HepG2 (cell line): ENCODE results near the gene MAP3K9. TPM values are rescaled to one million over a fixed set of nuclear protein-coding genes. Genes with fewer than 3 reads are reported as not detected.

ENCODE experiments used
- ATAC-seq: fragments of 200-7000 bp; cut with Tn5 transposase; 3 replicates; pipeline ENCODE4 v1.9.1; 2020; ENCODE audit warnings: mild to moderate bottlenecking, moderate library complexity
- BruUV-seq: library from RNA; stranded (reverse); fragments of 400-500 nt; replicated peaks from 2 replicates; lab custom pipeline; 2021; lab: Mats Ljungman, UMichigan
- CTCF ChIA-PET: fragments of 300-600 bp; formaldehyde crosslinking; extraction: SDS; loops from one replicate; lab custom pipeline; 2021; ENCODE audit warnings: low total read pairs, inconsistent platforms, low intra/inter-chr PET ratio; lab: Yijun Ruan, JAX
- POLR2A ChIA-PET: fragments of 350-600 bp; sonication (Branson Sonifier 250); formaldehyde crosslinking; loops from one replicate; lab custom pipeline; 2020; ENCODE audit warnings: antibody characterized with exemption, inconsistent platforms; lab: Yijun Ruan, JAX
- DNase-seq: peaks from one replicate; pipeline ENCODE4 v3.0.0-alpha.2; 2015; ENCODE audit warnings: low spot score
- FAIRE-seq: peaks from 3 replicates; lab custom pipeline; 2011; peaks lifted over from hg19 to GRCh38; lab: Jason Lieb, UNC
- H2AFZ ChIP-seq: one replicate; pipeline ENCODE4 v1.6.1; 2011; ENCODE audit warnings: low read length, inconsistent platforms
- H3K27ac ChIP-seq: fragments of 300-600 bp; 3 replicates; pipeline ENCODE4 v1.8.0; 2011; ENCODE audit warnings: mixed run types, mild to moderate bottlenecking, mixed read lengths, low read length, inconsistent platforms; ENCODE audit not compliant: insufficient read depth; ENCODE audit errors: extremely low read length
- H3K27me3 ChIP-seq, 2 experiments: fragments of 200-600 bp in 1 of 2; 2 replicates in 1 of 2; 3 replicates in 1 of 2; pipeline versions ENCODE4 v1.6.0 to v1.8.0; 2011; ENCODE audit warnings: low read length in 2 of 2, mild to moderate bottlenecking in 2 of 2, moderate library complexity in 2 of 2, inconsistent platforms in 1 of 2; ENCODE audit not compliant: insufficient read depth in 2 of 2, control insufficient read depth in 1 of 2
- H3K36me3 ChIP-seq, 2 experiments: fragments of 200-600 bp in 1 of 2; replicated peaks in 1 of 2; 2 replicates in 1 of 2; 3 replicates in 1 of 2; pipeline versions ENCODE4 v1.5.1 to v1.8.0; 2011; ENCODE audit warnings: low read length in 2 of 2, inconsistent platforms in 1 of 2; ENCODE audit not compliant: insufficient read depth in 2 of 2, control insufficient read depth in 1 of 2
- H3K4me1 ChIP-seq: 2 replicates; pipeline ENCODE4 v1.5.1; 2012; ENCODE audit warnings: low read length, inconsistent platforms; ENCODE audit not compliant: insufficient read depth
- H3K4me2 ChIP-seq: 2 replicates; pipeline ENCODE4 v1.6.0; 2011; ENCODE audit warnings: low read depth, low read length, inconsistent platforms
- H3K4me3 ChIP-seq, 3 experiments: fragments of 200-600 bp in 1 of 3; sonication (generic), shearing (Covaris generic) in 1 of 3; replicated peaks in 1 of 3; 2 replicates each; pipeline ENCODE4 v1.5.1; 2011 to 2016; ENCODE audit warnings: low read length in 3 of 3, inconsistent platforms in 2 of 3, low read depth in 2 of 3, mild to moderate bottlenecking in 2 of 3, control low read depth in 1 of 3, mixed read lengths in 1 of 3; ENCODE audit not compliant: insufficient read depth in 1 of 3
- H3K79me2 ChIP-seq: one replicate; pipeline ENCODE4 v1.6.1; 2011; ENCODE audit warnings: low read length, inconsistent platforms; ENCODE audit not compliant: insufficient read depth
- H3K9ac ChIP-seq: 2 replicates; pipeline ENCODE4 v1.6.0; 2011; ENCODE audit warnings: mild to moderate bottlenecking, low read depth, low read length, inconsistent platforms; ENCODE audit not compliant: insufficient read depth
- H3K9me3 ChIP-seq: 2 replicates; pipeline ENCODE4 v1.5.1; 2012; ENCODE audit warnings: mild to moderate bottlenecking, low read length
- H4K20me1 ChIP-seq: 2 replicates; pipeline ENCODE4 v1.6.0; 2011; ENCODE audit warnings: inconsistent platforms, mild to moderate bottlenecking, low read length, moderate library complexity; ENCODE audit not compliant: insufficient read depth
- CCDC6 ChIP-seq: sonication (generic); formaldehyde crosslinking; IDR thresholded peaks from 2 replicates; pipeline ENCODE4 v1.8.1; 2022; ENCODE audit warnings: mild to moderate bottlenecking, missing genetic modification reagents, moderate library complexity
- FOXJ3 ChIP-seq: sonication (generic); formaldehyde crosslinking; IDR thresholded peaks from 2 replicates; pipeline ENCODE4 v1.4.0; 2020; ENCODE audit warnings: missing genetic modification reagents, mild to moderate bottlenecking, borderline replicate concordance
- FOXM1 ChIP-seq: sonication (generic); formaldehyde crosslinking; IDR thresholded peaks from 2 replicates; pipeline ENCODE4 v1.5.0; 2020; ENCODE audit warnings: missing genetic modification reagents
- IRX3 ChIP-seq: sonication (generic); formaldehyde crosslinking; IDR thresholded peaks from 2 replicates; pipeline ENCODE4 v1.8.1; 2023; ENCODE audit warnings: mild to moderate bottlenecking, low read depth, missing genetic modification reagents, borderline replicate concordance
- JUNB ChIP-seq: sonication (generic); formaldehyde crosslinking; IDR thresholded peaks from 2 replicates; pipeline ENCODE4 v1.8.0; 2022; ENCODE audit warnings: missing genetic modification reagents, mild to moderate bottlenecking, borderline replicate concordance
- MAFK ChIP-seq, 2 experiments: IDR thresholded peaks in 1 of 2; conservative IDR thresholded peaks in 1 of 2; 2 replicates each; pipeline ENCODE4 v1.6.1; 2011; ENCODE audit warnings: improper control_type of control experiment in 2 of 2, low read length in 2 of 2
- MEIS1 ChIP-seq: sonication (generic); formaldehyde crosslinking; IDR thresholded peaks from 2 replicates; pipeline ENCODE4 v1.9.0; 2021; ENCODE audit warnings: mild to moderate bottlenecking, missing genetic modification reagents, moderate library complexity, borderline replicate concordance
- NBN ChIP-seq: fragments of 450-650 bp; conservative IDR thresholded peaks from 2 replicates; pipeline ENCODE4 v1.6.1; 2017
- POGZ ChIP-seq: sonication (generic); formaldehyde crosslinking; IDR thresholded peaks from 2 replicates; pipeline ENCODE4 v1.4.0; 2020; ENCODE audit warnings: mild to moderate bottlenecking, missing genetic modification reagents
- ZNF558 ChIP-seq: sonication (generic); formaldehyde crosslinking; IDR thresholded peaks from 2 replicates; pipeline ENCODE4 v1.9.0; 2022; ENCODE audit warnings: mild to moderate bottlenecking, missing genetic modification reagents, borderline replicate concordance
- ZNF569 ChIP-seq: sonication (generic); formaldehyde crosslinking; IDR thresholded peaks from 2 replicates; pipeline ENCODE4 v1.5.0; 2020; ENCODE audit warnings: mild to moderate bottlenecking, missing genetic modification reagents, moderate library complexity, borderline replicate concordance
- ZNF619 ChIP-seq: sonication (generic); formaldehyde crosslinking; IDR thresholded peaks from 2 replicates; pipeline ENCODE4 v1.4.0; 2020; ENCODE audit warnings: mild to moderate bottlenecking, missing genetic modification reagents
- ZNF660 ChIP-seq: sonication (generic); formaldehyde crosslinking; IDR thresholded peaks from 2 replicates; pipeline ENCODE4 v1.5.1; 2020; ENCODE audit warnings: mild to moderate bottlenecking, low read depth, missing genetic modification reagents, borderline replicate concordance
- ZNF724P ChIP-seq: sonication (generic); formaldehyde crosslinking; IDR thresholded peaks from 2 replicates; pipeline ENCODE4 v1.8.0; 2022; ENCODE audit warnings: missing genetic modification reagents, borderline replicate concordance
- WGBS: methylation state at CpG from one replicate; pipeline ENCODE4 v1.1.6; 2017; ENCODE audit warnings: low lambda C conversion rate; 5-methylcytosine and 5-hydroxymethylcytosine counted together
- in situ Hi-C: cut with HindIII; loops from 2 replicates; pipeline ENCODE4 v1.10.0; 2017; ENCODE audit warnings: low pct_unique_long_range_greater_than_20kb; ENCODE audit not compliant: extremely low pct_ligation_motif_present
- intact Hi-C: fragments of 100-400 bp; cut with micrococcal nuclease; formaldehyde crosslinking; loops from one replicate; pipeline ENCODE4 v1.10.0; 2022; ENCODE audit not compliant: unreplicated experiment
- polyA plus RNA-seq, 8 experiments: library from polyadenylated mRNA; depleted of rRNA in 3 of 8; stranded (reverse) in 7 of 8; unstranded in 1 of 8; fragments of >200 nt; fragmentation: Illumina TruSeq in 4 of 8; extraction: Trizol in 4 of 8; gene quantifications; 2 replicates each; pipeline versions ENCODE4 v1.2.1 to v1.2.3, GENCODE V29; 2011 to 2016; ENCODE audit warnings: low read depth in 4 of 8, missing spikeins in 1 of 8, mixed read lengths in 1 of 8; ENCODE audit not compliant: insufficient read depth in 1 of 8
- total RNA-seq, 5 experiments: library from RNA; depleted of rRNA; stranded (reverse); fragments of >200 nt; fragmentation: Illumina TruSeq; extraction: Trizol; gene quantifications; 2 replicates each; pipeline ENCODE4 v1.2.3, GENCODE V29; 2016; ENCODE audit warnings: low read depth in 1 of 5
- TF ChIP-seq, protein P1 (sequence below): sonication (generic); formaldehyde crosslinking; IDR thresholded peaks from 2 replicates; pipeline ENCODE4 v1.4.0; 2020; ENCODE audit warnings: mild to moderate bottlenecking, missing genetic modification reagents
- TF ChIP-seq, protein P2 (sequence below): sonication (generic); formaldehyde crosslinking; IDR thresholded peaks from 2 replicates; pipeline ENCODE4 v1.5.0; 2020; ENCODE audit warnings: missing genetic modification reagents
- TF ChIP-seq, protein P3 (sequence below): IDR thresholded peaks from 2 replicates; pipeline ENCODE4 v1.6.1; 2016; ENCODE audit warnings: low read depth, control low read depth

The MAP3K9 gene
- total and polyA plus RNA-seq, 2 of the 13 experiments (the other 11 are each of a cell fraction or from before 2014, with no cell fraction given): 4.3 to 4.5 TPM

DNA sequence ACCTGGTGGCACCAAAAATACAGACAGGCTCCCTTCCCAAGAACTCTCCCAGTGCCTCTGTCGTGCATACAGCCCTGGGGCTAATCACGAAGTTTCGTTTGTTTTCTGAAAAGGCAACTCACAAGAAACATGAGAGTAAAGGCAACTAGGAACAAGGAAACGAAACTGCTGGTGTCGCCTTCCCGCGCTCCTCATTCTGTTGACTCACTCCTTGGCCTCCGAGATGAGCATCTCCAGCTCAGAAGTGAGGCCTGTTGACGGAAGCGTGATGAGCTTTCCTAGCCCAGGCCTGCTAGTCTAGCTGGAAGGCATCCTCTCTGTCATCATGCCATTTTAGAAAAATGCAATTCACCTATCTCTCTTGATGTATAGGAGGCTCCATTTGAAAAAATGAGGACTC is 117.1 kb downstream of the MAP3K9 start:
- POLR2A ChIA-PET: no interaction called here
- whole genome bisulfite sequencing: 60% methylated on average over 10 of the region's 10 CpGs
- DNase-seq (no peak), FAIRE-seq (no peak), ATAC-seq (no peak)
- Histone ChIP-seq H3K9ac (no peak overlapping the region), H3K4me3 (no peak overlapping the region), H3K79me2 (no peaks in the 10 kb centered on the region), H3K9me3 (no peaks in the 10 kb centered on the region), H3K36me3 (no peaks in the 10 kb centered on the region), H3K27me3 (peaks cover 0 to 3% of the 10 kb centered on the region in 2 experiments; a peak in 1 of 5 replicates), H2AFZ (no peak overlapping the region), H3K4me1 (no peaks in the 10 kb centered on the region), H4K20me1 (no peaks in the 10 kb centered on the region), H3K4me2 (no peak overlapping the region), H3K27ac (no peak overlapping the region)
- in situ Hi-C loops (no loop called here), intact Hi-C loops (no loop called here)
- no TSS peak for BruUV-seq
- CTCF ChIA-PET: no interaction called here
- TF ChIP-seq ZNF660 (CRISPR knock-in tag) (no peak), POGZ (CRISPR knock-in tag) (no peak), MAFK (conservative IDR thresholded peaks at IDR 0.05 in 1 of 2, IDR thresholded peaks at IDR 0.05 in 1 of 2; ENCODE audit: low read length in 2 of 2) (no peak), ZNF619 (CRISPR knock-in tag) (no peak), ZNF558 (CRISPR knock-in tag) (no peak), MEIS1 (CRISPR knock-in tag) (no peak), ZNF724P (no peak), NBN (no peak), FOXM1 (CRISPR knock-in tag) (no peak), FOXJ3 (no peak), IRX3 (CRISPR knock-in tag) (no peak), CCDC6 (no peak), JUNB (CRISPR knock-in tag) (no peak), ZNF569 (CRISPR knock-in tag) (no peak)
- TF ChIP-seq, protein P1, sequence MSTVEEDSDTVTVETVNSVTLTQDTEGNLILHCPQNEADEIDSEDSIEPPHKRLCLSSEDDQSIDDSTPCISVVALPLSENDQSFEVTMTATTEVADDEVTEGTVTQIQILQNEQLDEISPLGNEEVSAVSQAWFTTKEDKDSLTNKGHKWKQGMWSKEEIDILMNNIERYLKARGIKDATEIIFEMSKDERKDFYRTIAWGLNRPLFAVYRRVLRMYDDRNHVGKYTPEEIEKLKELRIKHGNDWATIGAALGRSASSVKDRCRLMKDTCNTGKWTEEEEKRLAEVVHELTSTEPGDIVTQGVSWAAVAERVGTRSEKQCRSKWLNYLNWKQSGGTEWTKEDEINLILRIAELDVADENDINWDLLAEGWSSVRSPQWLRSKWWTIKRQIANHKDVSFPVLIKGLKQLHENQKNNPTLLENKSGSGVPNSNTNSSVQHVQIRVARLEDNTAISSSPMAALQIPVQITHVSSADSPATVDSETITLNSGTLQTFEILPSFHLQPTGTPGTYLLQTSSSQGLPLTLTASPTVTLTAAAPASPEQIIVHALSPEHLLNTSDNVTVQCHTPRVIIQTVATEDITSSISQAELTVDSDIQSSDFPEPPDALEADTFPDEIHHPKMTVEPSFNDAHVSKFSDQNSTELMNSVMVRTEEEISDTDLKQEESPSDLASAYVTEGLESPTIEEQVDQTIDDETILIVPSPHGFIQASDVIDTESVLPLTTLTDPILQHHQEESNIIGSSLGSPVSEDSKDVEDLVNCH (CRISPR knock-in tag): no peak
- TF ChIP-seq, protein P2, sequence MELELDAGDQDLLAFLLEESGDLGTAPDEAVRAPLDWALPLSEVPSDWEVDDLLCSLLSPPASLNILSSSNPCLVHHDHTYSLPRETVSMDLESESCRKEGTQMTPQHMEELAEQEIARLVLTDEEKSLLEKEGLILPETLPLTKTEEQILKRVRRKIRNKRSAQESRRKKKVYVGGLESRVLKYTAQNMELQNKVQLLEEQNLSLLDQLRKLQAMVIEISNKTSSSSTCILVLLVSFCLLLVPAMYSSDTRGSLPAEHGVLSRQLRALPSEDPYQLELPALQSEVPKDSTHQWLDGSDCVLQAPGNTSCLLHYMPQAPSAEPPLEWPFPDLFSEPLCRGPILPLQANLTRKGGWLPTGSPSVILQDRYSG (CRISPR knock-in tag): no peak
- TF ChIP-seq, protein P3, sequence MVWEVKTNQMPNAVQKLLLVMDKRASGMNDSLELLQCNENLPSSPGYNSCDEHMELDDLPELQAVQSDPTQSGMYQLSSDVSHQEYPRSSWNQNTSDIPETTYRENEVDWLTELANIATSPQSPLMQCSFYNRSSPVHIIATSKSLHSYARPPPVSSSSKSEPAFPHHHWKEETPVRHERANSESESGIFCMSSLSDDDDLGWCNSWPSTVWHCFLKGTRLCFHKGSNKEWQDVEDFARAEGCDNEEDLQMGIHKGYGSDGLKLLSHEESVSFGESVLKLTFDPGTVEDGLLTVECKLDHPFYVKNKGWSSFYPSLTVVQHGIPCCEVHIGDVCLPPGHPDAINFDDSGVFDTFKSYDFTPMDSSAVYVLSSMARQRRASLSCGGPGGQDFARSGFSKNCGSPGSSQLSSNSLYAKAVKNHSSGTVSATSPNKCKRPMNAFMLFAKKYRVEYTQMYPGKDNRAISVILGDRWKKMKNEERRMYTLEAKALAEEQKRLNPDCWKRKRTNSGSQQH (CRISPR knock-in tag): no peak
